Measurements from ENCODE around the gene ECSCR. TPM values are rescaled to one million over a fixed set of nuclear protein-coding genes. Genes with fewer than 3 reads are reported as not detected.

The ECSCR gene
- total and polyA plus RNA-seq, 3 donors from 2014 or later, result 1.8 to 13.9 (median 2.4) TPM

- no peaks in the 10 kb centered on the region for H3K27me3 ChIP-seq
- DNase-seq, result no peak
- no peak for TF ChIP-seq POLR2A (IDR thresholded peaks at IDR 0.05)
- TF ChIP-seq CTCF (IDR thresholded peaks at IDR 0.05), result no peak
- H3K9me3 ChIP-seq, result no peaks in the 10 kb centered on the region
- no peak overlapping the region for H3K27ac ChIP-seq
- H3K4me1 ChIP-seq, result no peaks in the 10 kb centered on the region
- H3K4me3 ChIP-seq, result no peak overlapping the region
- no peaks in the 10 kb centered on the region for H3K36me3 ChIP-seq (ENCODE audit: low read depth, missing control alignments)
- WGBS, 2 donors, result 93% methylated on average over 8 to 11 of the region's 12 CpGs
- intact Hi-C loops (cut with DNase I; ENCODE audit: low total_unique reads), result no loop called here
These were observed 5.8 kb downstream of the ECSCR start for GRCh38 chr5:139456776-139457175.

DNA sequence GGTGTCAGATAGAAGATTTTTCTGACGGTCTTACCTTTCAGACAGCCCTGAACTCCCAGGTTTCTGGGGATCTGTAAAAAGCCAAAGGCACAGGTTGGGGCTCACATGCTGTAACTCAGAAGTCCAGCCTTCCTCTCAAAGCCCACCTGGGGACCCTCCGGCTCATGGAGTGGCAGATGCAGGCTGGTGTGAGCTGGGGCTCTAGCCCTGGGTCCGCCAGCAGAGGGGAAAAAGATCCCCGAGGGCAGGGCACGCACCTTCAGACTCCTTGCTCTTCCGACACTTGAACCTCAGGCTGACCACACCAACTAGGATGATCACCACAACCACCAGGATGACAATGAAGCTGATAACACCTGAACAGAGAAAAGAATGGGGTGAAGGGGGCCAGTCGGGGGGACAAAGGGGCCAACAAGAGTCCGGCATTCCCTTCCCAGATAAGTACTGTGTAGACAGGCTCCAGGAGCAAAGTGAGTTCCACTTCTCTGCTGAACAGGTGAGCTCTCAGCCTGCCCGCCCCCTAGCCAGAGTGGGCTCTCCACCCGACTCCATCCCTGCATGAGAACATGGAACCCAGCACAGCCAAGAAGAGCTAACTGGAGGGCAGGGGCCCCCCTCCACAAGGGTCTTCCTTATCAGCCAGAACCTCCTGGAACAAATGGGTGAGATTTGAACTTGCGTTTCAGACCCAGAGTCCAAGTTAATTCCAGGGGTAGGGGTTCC lies 7.8 kb downstream of the ECSCR start:
- H3K27me3 ChIP-seq, result no peaks in the 10 kb centered on the region
- H3K4me1 ChIP-seq, result no peaks in the 10 kb centered on the region
- no peak for DNase-seq
- H3K4me3 ChIP-seq, result no peak overlapping the region
- TF ChIP-seq CTCF (IDR thresholded peaks at IDR 0.05), result no peak
- no peak for TF ChIP-seq POLR2A (IDR thresholded peaks at IDR 0.05)
- H3K27ac ChIP-seq, result no peak overlapping the region
- intact Hi-C loops (cut with DNase I; ENCODE audit: low total_unique reads), result no loop called here
- no peaks in the 10 kb centered on the region for H3K36me3 ChIP-seq (ENCODE audit: low read depth, missing control alignments)
- WGBS, 2 donors, result 89 to 93% methylated on average over 10 to 11 of the region's 11 CpGs
- no peaks in the 10 kb centered on the region for H3K9me3 ChIP-seq

DNA sequence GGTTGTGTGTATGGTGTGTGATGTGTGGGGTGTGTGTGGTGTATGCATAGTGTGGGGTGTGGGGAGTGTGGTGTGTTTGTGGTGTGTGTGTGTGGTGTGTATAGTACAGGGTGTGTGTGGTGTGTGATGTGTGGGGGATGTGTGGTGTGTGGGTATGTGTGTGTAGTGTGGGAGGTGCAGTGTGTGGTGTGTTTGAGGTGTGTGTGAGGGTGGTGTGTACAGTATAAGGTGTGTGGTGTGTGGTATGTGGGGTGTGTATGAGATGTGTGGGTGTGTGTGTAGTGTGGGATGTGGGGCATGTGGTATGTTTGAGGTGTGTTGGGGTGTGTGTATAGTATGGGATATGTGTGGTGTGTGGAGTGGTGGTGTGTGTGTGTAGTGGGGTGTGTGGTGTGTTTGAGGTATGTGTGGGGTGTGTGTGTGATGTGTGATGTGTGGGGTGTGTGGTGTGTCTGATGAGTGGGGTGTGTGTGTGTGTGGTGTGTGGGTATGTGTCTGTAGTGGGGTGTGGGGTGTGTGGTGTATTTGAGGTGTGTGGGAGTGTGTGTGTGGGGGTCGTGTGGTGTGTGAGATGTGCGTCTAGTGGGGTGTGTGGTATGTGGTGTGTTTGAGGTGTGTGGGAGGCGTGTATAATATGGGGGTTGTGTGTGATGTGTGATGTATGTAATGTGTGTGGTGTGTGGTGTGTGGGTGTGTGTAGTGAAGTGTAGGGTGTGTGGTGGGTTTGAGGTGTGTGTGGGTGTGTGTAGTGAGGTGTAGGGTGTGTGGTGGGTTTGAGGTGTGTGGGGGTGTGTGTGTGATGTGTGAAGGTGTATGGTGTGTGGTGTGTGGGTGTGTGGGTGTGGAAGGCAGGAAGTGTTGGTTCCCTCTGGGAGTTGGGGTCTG lies 8.6 kb downstream of the ECSCR start:
- Histone ChIP-seq H3K9me3 (no peaks in the 10 kb centered on the region), H3K27me3 (no peaks in the 10 kb centered on the region), H3K4me3 (no peak overlapping the region), H3K4me1 (no peaks in the 10 kb centered on the region), H3K36me3 (ENCODE audit: low read depth, missing control alignments) (no peaks in the 10 kb centered on the region), H3K27ac (no peak overlapping the region)
- no peak for TF ChIP-seq CTCF (IDR thresholded peaks at IDR 0.05)
- TF ChIP-seq POLR2A (IDR thresholded peaks at IDR 0.05), result no peak
- intact Hi-C loops (cut with DNase I; ENCODE audit: low total_unique reads), result no loop called here
- no peak for DNase-seq
- WGBS, 2 donors, result 75 to 81% methylated on average over 3 of the region's 3 CpGs

DNA sequence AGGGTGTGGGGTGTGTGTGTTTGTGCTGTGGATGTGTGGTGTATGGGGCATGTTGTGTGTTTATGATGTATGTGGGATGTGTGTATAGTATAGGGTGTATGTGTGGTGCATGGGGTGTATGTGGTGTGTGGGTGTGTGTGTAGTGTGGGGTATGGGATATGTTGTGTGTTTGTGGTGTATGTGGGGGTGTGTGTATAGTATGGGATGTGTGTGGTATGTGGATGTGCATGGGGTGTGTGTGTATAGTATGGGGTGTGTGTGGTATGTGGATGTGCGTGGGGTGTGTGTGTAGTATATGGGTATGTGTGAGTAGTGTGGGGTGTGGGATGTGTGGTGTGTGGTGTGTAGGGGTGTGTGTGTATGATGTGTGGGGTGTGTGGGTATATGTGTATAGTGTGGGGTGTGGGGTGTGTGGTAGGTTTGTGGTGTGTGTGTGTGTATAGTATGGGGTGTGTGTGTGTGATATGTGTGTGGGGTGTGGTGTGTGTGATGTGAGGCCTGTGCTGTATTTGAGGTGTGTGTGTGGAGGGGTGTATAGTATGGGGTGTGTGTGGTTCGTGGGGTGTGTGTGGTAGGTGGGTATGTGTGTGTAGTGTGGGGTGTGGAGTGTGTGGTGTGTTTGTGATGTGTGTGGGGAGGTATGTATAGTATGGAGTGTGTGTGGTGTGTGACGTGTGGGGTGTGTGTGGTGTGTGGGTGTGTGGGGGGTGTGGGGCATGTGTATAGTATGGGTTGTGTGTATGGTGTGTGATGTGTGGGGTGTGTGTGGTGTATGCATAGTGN lies 10.5 kb downstream of the ECSCR start:
- WGBS, 2 donors, result 75 to 84% methylated on average over 3 of the region's 3 CpGs
- H3K27me3 ChIP-seq, result no peaks in the 10 kb centered on the region
- DNase-seq, result no peak
- H3K9me3 ChIP-seq, result no peaks in the 10 kb centered on the region
- H3K36me3 ChIP-seq (ENCODE audit: low read depth, missing control alignments), result no peaks in the 10 kb centered on the region
- no peak overlapping the region for H3K27ac ChIP-seq
- intact Hi-C loops (cut with DNase I; ENCODE audit: low total_unique reads), result no loop called here
- no peak overlapping the region for H3K4me3 ChIP-seq
- no peak for TF ChIP-seq CTCF (IDR thresholded peaks at IDR 0.05)
- no peak for TF ChIP-seq POLR2A (IDR thresholded peaks at IDR 0.05)
- no peaks in the 10 kb centered on the region for H3K4me1 ChIP-seq

Measured in testis (tissue), 3 donors.